Ishikawa (cell line): ENCODE results near the gene DTD2.

Experiments
- CEBPB ChIP-seq: IDR thresholded peaks from 2 replicates; pipeline ENCODE4 v1.6.1; 2012
- CREB1 ChIP-seq: IDR thresholded peaks from 2 replicates; pipeline ENCODE4 v1.6.1; 2012; ENCODE audit warnings: low read depth
- EGR1 ChIP-seq: IDR thresholded peaks from 2 replicates; pipeline ENCODE4 v1.6.1; 2012
- EP300 ChIP-seq: IDR thresholded peaks from 2 replicates; pipeline ENCODE4 v1.6.1; 2012; ENCODE audit warnings: borderline replicate concordance
- FOXM1 ChIP-seq: IDR thresholded peaks from 2 replicates; pipeline ENCODE4 v1.6.1; 2012; ENCODE audit warnings: low read depth, borderline replicate concordance
- NFIC ChIP-seq: IDR thresholded peaks from 2 replicates; pipeline ENCODE4 v1.6.1; 2012
- RAD21 ChIP-seq: IDR thresholded peaks from 2 replicates; pipeline ENCODE4 v1.6.1; 2012; ENCODE audit warnings: low read depth
- TAF1 ChIP-seq: IDR thresholded peaks from 2 replicates; pipeline ENCODE4 v1.6.1; 2012; ENCODE audit warnings: low read depth, mild to moderate bottlenecking
- TCF12 ChIP-seq: IDR thresholded peaks from 2 replicates; pipeline ENCODE4 v1.6.1; 2012; ENCODE audit warnings: low read depth
- TEAD4 ChIP-seq: IDR thresholded peaks from 2 replicates; pipeline ENCODE4 v1.6.1; 2012
- YY1 ChIP-seq: IDR thresholded peaks from 2 replicates; pipeline ENCODE4 v1.6.1; 2012; ENCODE audit warnings: low read depth
- ZBTB7A ChIP-seq: IDR thresholded peaks from 2 replicates; pipeline ENCODE4 v1.6.1; 2012; ENCODE audit warnings: low read depth
- TF ChIP-seq, protein P1 (sequence below): IDR thresholded peaks from 2 replicates; pipeline ENCODE4 v1.6.1; 2012
- TF ChIP-seq, protein P2 (sequence below): IDR thresholded peaks from 2 replicates; pipeline ENCODE4 v1.6.1; 2012
- TF ChIP-seq, protein P3 (sequence below): IDR thresholded peaks from 2 replicates; pipeline ENCODE4 v1.6.1; 2012; ENCODE audit warnings: low read depth, mild to moderate bottlenecking

DTD2 gene

DNA sequence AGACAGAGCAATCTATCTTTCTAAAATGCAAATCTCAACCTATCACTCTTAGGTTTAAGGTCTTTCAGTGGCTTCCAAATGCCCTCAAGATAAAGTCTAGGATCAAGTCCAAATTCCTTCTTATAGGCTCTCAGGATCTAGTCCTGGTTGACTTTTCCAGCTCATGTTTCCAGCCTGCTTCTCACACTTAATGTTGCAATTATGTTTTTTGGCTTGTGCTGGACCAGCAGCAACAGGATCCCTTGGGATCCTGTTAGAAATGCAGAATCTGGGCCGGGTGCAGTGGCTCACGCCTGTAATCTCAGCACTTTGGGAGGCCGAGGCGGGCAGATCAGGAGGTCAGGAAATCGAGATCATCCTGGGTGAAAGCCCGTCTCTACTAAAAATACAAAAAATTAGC is 19.9 kb upstream of the DTD2 start:
- TF ChIP-seq FOXM1 (no peak), TAF1 (no peak), RAD21 (no peak), YY1 (no peak), NFIC (no peak), CREB1 (no peak), TEAD4 (no peak), TCF12 (no peak), EP300 (no peak)
- TF ChIP-seq, protein P1, sequence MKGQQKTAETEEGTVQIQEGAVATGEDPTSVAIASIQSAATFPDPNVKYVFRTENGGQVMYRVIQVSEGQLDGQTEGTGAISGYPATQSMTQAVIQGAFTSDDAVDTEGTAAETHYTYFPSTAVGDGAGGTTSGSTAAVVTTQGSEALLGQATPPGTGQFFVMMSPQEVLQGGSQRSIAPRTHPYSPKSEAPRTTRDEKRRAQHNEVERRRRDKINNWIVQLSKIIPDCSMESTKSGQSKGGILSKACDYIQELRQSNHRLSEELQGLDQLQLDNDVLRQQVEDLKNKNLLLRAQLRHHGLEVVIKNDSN: no peak
- TF ChIP-seq, protein P2, sequence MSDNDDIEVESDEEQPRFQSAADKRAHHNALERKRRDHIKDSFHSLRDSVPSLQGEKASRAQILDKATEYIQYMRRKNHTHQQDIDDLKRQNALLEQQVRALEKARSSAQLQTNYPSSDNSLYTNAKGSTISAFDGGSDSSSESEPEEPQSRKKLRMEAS: no peak
- TF ChIP-seq, protein P3, sequence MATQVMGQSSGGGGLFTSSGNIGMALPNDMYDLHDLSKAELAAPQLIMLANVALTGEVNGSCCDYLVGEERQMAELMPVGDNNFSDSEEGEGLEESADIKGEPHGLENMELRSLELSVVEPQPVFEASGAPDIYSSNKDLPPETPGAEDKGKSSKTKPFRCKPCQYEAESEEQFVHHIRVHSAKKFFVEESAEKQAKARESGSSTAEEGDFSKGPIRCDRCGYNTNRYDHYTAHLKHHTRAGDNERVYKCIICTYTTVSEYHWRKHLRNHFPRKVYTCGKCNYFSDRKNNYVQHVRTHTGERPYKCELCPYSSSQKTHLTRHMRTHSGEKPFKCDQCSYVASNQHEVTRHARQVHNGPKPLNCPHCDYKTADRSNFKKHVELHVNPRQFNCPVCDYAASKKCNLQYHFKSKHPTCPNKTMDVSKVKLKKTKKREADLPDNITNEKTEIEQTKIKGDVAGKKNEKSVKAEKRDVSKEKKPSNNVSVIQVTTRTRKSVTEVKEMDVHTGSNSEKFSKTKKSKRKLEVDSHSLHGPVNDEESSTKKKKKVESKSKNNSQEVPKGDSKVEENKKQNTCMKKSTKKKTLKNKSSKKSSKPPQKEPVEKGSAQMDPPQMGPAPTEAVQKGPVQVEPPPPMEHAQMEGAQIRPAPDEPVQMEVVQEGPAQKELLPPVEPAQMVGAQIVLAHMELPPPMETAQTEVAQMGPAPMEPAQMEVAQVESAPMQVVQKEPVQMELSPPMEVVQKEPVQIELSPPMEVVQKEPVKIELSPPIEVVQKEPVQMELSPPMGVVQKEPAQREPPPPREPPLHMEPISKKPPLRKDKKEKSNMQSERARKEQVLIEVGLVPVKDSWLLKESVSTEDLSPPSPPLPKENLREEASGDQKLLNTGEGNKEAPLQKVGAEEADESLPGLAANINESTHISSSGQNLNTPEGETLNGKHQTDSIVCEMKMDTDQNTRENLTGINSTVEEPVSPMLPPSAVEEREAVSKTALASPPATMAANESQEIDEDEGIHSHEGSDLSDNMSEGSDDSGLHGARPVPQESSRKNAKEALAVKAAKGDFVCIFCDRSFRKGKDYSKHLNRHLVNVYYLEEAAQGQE: no peak

DNA sequence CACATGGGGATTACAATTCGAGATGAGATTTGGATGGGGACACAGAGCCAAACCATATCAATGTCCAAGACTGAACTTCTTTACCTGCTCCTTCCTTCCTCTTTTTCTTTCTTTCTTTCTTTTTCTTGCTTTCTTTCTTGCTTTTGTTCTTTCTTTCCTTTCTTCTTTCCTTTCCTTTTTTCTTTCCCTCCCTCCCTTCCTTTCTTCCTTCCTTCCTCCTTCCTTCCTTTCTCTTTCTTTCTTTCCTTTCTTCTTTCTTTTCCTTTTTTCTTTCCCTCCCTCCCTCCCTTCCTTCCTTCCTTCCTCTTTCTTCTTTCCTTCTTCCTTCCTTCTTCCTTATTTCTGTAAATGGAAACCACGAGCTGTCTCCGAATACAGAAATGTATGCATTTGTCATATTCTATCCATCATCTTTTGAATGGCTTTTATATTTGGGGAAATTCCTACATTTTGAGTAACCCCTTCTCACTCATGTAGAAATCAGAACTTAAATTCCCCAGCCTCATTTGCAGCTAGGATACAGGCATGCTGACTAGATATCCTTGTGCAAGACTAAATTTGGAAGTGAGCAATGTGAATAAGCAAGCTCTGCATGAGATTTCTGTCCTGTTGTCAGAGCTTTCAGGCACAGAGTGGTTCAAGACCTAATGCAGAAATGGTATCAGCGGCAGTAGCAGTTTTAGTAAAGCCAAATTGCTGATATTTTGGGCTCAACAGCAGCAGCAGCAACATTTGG is 19.0 kb upstream of the DTD2 start:
- TF ChIP-seq TCF12 (no peak), RAD21 (no peak), EGR1 (no peak), FOXM1 (no peak)
- TF ChIP-seq, protein P2: no peak
- TF ChIP-seq, protein P3: no peak
- TF ChIP-seq, protein P1: no peak

DNA sequence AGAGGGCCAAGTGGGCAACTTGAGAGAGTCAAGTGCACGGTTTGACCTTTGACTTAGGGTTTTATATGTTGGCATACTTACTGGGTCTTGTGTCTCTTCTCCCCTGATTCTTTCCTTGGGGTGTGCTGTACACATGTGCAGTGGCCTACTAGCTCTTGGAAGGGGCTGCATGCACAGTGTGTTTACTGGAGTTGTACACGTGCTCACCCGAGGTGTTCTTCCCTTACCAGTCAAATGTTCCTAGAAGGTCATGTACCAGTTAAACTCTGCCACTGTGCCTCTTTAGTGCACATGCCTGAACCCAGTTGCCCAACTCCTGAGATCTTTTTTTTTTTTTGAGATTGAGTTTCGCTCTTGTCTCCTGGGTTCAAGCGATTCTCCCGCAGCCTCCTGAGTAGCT is 9.2 kb upstream of the DTD2 start:
- TF ChIP-seq, protein P2: no peak
- TF ChIP-seq CREB1 (no peak), EGR1 (no peak), NFIC (no peak)

DNA sequence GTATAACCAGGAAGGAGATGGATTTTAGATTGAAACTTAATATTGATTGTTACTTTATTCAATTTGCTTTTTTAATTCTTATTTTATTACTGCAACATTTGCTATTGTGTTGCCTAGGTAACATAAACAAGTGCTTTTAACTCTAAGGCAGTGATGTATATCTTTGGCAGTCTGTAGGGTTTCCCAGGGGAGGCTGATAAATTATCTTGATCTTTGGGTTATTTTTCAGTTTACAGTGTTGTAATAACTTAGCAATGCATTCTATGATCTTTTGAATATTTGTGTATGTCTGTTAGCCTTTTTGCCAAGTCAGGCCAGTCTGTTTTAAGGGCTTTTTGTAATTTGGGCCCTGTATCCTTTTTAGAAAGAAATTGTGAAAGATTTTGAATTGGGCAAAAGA is 7.8 kb upstream of the DTD2 start:
- TF ChIP-seq YY1 (no peak), TCF12 (no peak), TEAD4 (no peak), EP300 (no peak)

DNA sequence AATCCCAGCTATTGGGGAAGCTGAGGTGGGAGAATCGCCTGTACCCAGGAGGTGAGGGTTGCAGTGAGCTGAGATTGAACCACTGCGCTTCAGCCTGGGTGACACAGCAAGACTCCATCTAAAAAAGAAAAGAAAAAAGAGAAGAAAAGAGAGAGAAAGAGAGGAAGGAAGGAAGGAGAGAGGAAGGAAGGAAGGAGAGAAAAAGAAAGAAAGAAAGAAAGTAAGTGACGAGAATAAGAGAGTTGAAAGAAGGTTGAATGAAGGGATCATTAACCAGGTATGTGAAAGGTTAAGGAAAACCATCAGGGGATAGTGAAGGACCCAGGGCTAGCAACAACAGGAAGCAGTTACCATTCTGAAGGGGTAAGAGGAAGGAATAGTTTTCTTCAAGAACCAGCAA is 4.2 kb upstream of the DTD2 start:
- TF ChIP-seq EP300 (no peak), TEAD4 (no peak), NFIC (no peak), CEBPB (no peak)
- TF ChIP-seq, protein P2: no peak

DNA sequence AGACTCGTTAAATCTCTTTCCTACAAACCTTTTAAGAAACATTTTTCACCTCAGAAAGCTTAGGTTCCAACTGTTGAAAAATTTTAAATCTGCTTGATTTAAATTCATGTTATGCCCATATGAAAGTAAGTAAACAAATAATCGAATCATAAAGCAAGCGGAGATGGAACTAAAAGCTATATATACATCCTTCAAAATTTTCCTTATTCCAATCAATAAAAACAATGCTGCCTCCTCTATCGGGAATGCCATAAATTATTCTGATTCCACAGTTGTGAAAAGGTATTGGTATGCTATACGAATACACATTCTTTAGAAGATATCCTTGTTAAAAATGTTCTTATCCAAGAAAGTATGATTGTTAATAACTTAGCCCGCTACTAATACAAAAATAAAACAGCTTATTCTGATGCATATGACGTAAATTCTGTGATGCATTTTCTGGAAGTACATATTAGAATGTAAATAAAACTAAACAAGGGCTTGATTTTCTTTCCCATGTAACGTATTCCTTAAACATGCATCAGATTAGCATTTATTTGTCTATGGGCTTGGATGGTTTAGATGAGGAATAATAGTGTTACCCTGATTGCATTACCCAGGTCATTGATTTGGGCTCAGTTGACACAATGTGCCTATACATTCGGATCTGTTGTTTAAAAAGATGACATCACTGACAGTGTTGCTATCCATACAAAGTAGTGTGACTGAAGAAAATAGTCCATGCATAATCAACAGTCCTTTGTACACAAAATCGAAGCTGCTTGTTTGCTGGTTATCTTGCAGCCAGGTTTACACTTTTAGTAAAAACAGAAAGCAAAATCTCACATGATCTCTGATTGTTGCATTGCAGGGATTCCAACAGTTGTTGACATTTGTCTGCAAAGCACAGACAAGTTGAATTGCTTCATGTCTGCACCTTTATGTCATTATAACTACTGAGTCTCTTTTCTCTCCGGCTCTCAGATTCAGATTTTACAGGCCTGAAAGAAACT is 656 bp upstream of the DTD2 start:
- TF ChIP-seq, protein P2: no peak
- TF ChIP-seq CEBPB (no peak), YY1 (no peak), NFIC (no peak), FOXM1 (no peak), EGR1 (no peak), RAD21 (no peak), EP300 (no peak), TCF12 (no peak), ZBTB7A (no peak), TEAD4 (no peak), TAF1 (no peak)
- TF ChIP-seq, protein P1: no peak
